GM10266 (cell line): ENCODE results near the gene PCDHA1.

Experiments
- DNase-seq: peaks from one replicate; pipeline ENCODE4 v3.0.0; 2012; ENCODE audit errors: extremely low spot score
- TF ChIP-seq, protein P1 (sequence below): IDR thresholded peaks from 2 replicates; pipeline ENCODE4 v1.5.1; 2012; ENCODE audit warnings: mild to moderate bottlenecking, low read depth; ENCODE audit not compliant: control insufficient read depth, insufficient read depth; ENCODE audit errors: missing control alignments

Gene PCDHA1

GRCh38 chr5:140989254-140990020 is 203.5 kb downstream of the PCDHA1 start:
- no peak for DNase-seq
- TF ChIP-seq, protein P1, sequence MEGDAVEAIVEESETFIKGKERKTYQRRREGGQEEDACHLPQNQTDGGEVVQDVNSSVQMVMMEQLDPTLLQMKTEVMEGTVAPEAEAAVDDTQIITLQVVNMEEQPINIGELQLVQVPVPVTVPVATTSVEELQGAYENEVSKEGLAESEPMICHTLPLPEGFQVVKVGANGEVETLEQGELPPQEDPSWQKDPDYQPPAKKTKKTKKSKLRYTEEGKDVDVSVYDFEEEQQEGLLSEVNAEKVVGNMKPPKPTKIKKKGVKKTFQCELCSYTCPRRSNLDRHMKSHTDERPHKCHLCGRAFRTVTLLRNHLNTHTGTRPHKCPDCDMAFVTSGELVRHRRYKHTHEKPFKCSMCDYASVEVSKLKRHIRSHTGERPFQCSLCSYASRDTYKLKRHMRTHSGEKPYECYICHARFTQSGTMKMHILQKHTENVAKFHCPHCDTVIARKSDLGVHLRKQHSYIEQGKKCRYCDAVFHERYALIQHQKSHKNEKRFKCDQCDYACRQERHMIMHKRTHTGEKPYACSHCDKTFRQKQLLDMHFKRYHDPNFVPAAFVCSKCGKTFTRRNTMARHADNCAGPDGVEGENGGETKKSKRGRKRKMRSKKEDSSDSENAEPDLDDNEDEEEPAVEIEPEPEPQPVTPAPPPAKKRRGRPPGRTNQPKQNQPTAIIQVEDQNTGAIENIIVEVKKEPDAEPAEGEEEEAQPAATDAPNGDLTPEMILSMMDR = no peak

DNA sequence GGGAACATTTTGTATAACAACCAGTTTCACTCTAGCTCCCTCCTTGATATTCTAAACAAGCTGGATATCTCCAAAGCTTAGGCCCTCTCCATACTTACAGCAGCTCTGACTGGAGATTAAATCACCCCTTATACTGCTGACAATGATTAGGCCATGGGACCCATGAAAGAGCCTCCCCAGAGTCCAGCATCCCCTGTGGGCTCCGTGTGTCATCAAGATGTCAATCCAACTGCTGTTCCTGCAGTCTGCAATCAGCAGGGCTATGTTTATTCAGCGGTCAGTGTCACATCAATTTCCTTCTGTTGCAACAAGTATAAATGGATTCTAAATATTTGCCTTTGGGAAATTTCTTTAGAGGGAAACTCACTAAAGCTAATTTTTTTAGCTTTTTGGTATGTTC is 206.9 kb downstream of the PCDHA1 start:
- no peak for DNase-seq
- TF ChIP-seq, protein P1 = no peak

GRCh38 chr5:140996060-140996459 is 210.1 kb downstream of the PCDHA1 start:
- TF ChIP-seq, protein P1 = no peak
- DNase-seq = no peak

DNA sequence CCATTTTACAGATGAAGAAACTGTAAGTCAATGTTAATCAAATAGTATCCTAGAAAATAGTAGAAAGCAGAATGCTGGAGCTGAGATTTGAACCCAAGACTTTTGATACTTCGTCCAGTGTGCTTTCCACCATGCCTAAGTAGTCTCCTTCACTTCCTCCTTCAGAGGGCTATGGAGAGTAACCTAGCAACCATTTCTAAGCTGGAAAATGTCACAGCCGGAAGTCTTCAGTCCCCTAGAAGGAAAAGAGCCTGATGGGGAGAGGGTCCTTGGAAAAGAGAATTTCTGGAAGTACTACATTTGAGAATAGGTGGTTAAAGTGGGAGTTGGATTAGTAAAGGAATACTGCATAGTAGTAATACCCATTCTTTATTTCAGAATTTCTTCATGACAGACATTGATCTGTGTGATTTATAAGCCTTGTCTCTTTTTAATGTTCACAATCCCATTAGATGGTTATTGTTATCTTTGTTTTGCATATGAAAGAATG is 213.0 kb downstream of the PCDHA1 start:
- TF ChIP-seq, protein P1 = no peak
- DNase-seq = no peak

DNA sequence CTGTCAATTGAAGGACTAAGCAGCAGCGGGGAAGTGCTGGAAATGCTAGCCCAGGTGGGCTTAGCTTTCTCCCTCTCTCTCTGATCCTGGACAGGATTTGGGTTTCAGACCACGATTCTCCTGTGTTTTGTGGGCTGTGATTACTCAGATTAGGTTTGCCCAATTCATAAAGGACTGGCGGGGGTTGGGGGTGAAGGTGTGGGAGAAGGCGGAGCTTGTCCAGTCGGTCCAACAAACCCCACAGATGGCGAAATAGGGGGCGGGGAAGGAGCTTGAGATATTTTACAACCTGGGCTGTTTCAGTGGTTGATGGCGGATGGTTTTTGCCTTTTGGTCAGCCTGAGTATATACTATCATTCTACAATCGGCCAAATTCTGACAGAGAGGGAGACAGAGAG is 215.5 kb downstream of the PCDHA1 start:
- no peak for DNase-seq
- TF ChIP-seq, protein P1 = no peak

DNA sequence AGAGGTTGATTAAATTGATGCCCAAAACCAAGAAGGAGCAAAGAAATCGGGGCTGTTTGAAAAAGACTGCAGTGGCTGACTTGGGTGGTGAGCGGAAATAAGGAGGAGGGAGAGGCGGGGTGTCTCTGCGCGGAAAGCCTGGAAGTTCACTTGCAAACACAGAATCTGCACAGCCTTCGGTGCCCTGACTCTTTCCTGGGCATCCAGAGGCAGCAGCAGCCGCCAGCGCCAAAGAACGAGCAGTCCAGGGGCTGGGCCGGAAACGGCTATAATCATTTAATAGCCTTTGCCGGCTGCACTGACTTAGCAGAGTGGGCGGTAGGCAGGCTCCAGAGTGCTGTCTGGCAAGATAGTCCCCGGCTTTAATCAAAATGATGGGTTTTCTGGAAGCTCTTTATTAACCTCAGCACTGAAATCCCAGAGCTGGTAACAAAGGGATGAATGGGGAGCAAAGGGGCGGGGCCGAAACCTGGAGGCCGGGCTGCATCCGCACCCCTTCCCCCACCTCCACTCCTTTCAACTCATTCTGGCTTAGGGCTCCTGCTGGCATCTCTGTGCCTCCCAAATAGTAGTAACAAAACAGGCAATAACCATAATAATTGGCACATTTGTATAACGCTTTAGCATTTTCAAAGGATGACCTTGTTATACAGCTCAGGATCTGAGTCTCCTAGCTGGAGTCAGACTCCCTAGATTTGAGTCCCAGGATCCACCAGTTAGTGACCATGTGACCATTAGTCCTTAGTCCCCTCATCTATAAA is 216.1 kb downstream of the PCDHA1 start:
- TF ChIP-seq, protein P1 = no peak
- DNase-seq = no peak

- TF ChIP-seq, protein P1 = no peak
- no peak for DNase-seq
Measured at GRCh38 chr5:141002605-141002965, 216.6 kb downstream of the PCDHA1 start.
